Hepatic stellate cell (primary cell): ENCODE measurements around the gene SLC25A15.
A peak's percentile ranks its signal among the peaks of the same experiment; 100 is the strongest.
"Not testable (repeated sequence)": the region's sequence is repeated elsewhere in the genome, so short reads cannot be mapped to it uniquely, and the experiment has no call there.

ENCODE experiments used
- DNase-seq: peaks from one replicate; pipeline ENCODE4 v3.0.0; 2011; ENCODE audit warnings: low spot score

Gene SLC25A15

DNA sequence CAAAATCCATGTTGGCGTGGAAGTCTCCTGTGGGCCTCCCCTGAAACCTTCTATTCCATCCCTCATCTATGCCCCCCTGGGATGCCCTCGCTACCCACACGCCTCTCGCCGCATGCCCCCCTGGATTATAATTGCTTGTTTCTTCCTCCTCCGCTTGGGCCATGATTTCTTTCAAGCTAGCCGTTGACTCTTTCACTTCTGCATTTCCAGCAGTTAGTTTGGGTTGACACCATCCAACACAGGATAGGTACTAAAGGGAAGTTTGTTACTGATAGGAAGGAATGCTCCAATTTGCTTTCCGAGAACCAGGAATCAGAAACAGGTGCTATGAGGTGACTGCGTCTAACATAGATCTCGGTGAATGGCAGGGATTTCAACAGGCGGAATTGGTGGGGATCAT lies 7.7 kb upstream of the SLC25A15 start:
- no peak for DNase-seq

- DNase-seq: not testable (repeated sequence)
Measured at GRCh38 chr13:40782971-40783370, 6.4 kb upstream of the SLC25A15 start.

- no peak for DNase-seq
Measured at GRCh38 chr13:40784540-40784939, 4.9 kb upstream of the SLC25A15 start.

GRCh38 chr13:40786568-40786996 lies 2.8 kb upstream of the SLC25A15 start:
- peak; percentile 43 for DNase-seq

DNA sequence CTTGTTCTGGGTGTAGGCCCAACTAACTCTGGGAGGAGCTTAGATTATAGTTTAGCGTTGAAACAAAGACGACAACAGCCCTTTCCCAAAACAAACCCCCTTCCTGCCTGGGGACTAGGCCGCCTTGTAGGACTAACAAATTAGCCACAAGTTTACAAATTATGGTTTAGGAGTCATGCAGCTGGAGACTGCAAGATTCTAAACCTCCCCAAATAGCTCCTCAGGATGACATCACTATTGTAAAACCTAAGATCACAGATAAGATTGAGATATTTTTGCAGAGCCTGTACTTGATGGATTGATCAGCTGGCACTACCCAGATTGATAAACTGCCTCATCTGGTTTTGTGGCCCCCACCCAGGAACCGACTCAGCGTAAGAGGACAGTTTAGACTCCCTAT lies 2.3 kb upstream of the SLC25A15 start:
- DNase-seq: peak; percentile 47

DNA sequence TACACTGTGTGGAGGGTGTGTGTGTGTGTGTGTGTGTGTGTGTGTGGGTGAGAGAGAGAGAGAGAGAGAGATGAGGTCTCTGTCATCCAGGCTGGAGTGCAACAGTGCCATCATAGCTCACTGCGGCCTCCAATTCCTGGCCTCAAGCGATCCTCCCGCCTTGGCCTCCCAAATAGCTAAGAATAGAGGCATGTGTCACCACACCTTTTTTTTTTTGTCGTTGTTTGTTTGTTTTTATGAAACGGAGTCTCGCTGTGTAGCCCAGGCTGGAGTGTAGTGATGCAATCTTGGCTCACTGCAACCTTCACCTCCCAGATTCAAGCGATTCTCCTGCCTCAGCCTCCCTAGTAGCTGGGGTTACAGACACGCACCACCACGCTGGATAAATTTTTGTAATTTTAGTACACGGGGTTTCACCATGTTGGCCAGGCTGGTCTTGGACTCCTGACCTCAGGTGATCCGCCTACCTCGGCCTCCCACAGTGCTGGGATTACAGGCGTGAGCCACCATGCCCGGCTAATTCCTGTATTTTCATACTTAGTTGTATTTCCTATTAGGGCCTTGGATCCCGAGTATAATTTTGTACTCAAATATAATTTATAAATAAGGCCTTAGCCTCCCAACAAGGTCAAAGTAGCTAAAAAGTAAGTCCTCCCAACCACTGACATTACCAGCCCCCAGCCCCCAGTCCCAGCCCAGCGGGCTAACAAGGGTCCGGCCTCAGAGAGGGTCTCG lies 704 bp upstream of the SLC25A15 start:
- not testable (repeated sequence) for DNase-seq

GRCh38 chr13:40790154-40790616 lies 774 bp downstream of the SLC25A15 start:
- no peak for DNase-seq

DNA sequence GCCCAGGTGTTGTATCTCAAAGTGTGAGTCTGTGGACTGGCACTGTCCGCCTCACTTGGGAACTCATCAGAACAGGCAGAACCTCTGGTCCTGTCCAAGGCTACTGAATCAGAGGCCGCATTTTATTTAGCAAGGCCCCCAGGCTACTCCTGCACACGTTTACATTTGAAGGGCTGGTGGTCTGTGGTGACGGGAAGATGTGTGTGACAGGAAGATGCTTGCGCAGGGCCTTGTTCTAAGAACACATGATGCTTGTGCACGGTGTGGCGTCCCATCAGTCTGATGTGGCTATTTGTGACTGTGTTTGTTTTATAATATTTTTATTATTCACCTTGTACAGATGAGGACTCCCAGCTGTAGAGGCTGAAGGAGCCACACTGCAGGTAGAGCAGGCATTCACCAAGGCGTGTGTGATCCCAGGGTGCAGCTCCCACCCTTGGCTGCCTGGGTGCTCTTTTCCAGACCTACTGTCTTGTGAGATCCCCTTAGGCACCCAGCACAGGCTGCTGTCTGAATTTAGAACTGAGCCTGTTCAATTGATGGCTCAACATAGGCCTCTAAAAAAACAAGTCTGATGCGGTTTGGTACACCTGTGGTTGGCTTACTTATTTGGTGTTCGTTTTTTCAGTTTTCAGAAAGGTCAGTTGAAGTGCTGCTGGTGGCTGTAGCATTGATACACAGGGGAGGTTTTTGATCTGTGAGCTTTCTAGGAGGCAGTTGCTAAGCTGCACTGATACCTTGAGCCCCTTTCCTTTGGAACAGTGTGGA lies 3.1 kb downstream of the SLC25A15 start:
- no peak for DNase-seq

DNA sequence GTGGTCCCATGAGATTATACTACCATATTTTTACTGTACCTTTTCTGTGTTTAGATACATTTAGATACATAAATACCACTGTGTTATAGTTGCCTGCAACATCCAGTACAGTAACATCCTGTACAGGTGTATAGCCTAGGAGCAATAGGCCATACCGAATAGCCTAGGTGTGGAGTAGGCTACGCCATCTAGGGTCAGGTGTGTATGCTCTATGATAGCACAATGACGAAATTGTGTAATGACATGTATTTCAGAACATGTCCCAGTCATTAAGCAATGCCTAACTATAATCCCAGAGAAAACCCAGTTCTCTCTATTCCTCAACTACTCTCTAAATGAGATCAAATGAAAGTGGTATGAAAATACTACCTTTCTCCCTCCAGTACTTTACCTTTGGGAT lies 3.9 kb downstream of the SLC25A15 start:
- no peak for DNase-seq

DNA sequence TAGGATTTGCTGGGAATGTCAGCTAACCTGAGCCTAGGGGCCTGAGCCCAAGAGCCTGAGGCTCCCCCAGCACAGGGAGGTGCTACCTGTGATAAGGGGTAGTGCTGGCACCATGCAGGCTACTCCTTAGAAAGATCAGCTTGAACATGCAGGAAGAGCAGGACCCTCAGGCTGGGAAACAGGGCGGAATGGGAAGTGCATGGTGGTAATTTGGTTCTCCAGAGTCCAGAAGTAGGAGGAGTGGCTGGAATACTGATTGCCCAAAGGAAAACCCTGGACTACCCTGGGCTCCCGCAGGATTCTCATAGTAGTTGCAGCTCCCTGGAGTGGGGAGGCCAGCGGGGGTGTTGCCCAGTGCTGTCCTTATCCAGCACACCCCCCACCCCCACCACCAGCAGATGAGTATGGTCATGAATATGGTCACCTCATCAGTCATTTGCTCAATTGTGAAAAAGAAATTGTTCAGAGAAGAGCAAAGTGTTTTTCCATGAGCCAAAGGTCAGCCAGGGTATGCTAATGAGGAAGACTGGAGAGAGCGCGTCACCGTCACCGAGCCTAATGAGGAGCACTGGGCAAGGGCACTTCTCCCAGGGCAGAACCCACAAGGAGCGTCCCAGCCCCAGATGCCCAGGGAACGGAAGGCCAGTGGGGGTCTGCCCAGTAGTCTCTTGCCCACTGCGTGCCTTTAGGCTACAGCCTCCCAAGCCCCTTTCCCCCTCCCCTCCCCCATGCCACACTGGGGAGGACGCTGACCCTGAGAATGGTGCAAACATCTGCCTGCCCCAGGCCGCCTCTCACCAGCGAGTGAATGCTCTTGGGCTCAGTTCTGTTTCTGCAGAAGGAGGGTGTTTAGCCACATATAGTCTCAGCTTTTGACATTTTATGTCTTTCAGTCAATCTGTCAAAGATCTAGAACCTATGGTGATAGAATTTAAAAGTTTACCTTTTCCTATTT lies 5.3 kb downstream of the SLC25A15 start:
- no peak for DNase-seq

- no peak for DNase-seq
Measured at GRCh38 chr13:40796649-40797048, 7.2 kb downstream of the SLC25A15 start.

DNA sequence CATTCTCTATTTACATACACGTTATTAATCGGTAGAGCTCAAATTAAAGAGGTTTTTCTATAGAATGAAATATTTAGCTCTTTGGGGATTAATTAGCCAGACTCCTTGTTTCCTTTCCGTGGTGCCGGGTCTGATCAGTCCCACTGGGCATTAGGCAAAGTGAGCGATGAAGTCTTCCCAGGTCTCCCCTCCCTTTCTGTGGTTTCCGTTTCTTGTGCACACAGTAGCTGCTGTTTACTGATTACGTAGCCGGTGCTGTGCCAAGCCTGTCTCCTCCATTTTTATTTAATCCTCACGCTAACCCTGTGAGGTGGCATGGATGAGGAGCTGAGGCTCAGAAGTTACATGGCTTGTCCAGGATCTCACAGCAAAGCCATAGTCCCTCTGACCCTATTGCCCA lies 9.0 kb downstream of the SLC25A15 start:
- DNase-seq: no peak

- DNase-seq: no peak
Measured at GRCh38 chr13:40799508-40799907, 10.1 kb downstream of the SLC25A15 start.

DNA sequence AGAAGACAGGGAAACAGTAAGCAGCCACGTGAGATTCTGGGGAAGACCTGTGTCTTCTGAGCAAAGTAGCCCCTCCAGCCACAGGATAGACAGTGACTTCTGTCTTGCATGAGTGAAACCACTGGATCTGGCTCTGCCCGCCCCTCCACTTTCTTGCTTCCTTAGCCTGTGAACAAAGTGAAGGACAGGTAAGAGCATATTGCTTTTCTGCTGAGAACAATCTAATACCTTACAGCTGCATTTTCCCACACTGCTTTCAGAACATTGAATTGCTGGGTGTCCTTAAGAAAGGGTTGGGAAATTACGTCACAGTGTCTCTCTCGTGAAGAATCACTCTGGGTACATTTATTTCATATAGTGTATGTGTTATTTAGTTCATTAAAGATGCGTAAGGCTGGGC lies 11.1 kb downstream of the SLC25A15 start:
- DNase-seq: no peak

DNA sequence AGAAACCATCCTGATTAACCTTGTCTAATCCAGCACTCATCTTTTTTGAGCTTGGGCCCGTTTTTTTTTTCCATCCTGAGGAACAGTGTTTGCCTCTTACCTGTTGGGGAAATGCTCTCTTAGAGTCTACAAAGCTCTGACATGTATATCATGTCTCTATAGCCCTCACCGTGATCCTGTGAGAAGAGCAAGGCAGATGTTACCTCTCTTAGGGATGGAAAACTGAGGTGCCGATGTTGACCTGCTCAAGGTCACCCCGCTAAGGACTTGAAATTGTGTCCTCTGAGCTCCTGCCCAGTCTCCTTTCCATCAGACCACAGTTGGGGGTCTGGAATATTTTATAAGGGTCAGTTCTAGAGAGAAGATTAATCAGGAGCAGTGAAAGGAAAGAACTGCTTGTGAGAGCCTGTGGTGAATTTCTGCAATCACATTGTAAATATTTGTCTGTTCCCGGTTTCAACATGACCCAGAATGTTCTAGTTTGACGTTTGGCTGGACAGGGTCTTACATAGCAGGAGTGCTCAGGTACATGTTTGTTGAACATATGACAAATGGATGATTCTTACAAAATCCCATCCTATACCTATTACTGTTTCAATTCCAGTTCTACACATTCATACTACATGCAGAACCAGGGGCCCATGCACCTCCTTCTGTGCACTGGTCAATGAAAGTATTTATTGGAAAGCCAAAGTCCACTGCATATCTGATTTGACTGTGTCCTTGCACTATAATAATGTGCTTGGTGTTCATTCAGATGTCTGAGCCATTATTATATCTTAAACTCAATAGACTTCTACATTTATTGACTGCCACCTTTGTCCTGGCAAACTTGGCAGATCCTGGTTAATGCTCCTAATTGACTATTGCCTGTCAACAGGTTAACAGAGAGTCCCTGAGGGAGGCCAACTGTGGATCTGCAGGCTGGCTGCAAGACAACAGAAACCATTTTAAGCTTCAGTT lies 12.1 kb downstream of the SLC25A15 start:
- no peak for DNase-seq

DNA sequence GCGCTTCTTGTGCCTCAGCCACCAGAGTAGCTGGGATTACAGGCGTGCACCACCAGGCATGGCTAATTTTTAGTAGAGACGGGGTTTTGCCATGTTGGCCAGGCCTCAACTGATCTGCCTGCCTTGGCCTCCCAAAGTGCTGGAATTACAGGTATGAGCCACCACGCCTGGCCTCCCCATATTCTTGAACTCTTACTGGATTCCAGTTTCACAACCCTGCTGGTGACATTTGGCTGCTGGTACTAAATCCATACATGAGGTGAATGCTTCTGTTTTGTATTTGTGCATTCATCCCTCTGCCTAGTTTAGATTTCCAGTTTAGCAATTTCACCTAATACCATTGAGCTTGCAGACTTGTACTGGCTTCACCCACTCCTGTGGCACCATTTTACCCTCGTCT lies 13.9 kb downstream of the SLC25A15 start:
- no peak for DNase-seq

- DNase-seq: no peak
Measured at GRCh38 chr13:40806241-40806640, 16.8 kb downstream of the SLC25A15 start.

- DNase-seq: no peak
Measured at GRCh38 chr13:40809471-40809870, 20.1 kb downstream of the SLC25A15 start.

DNA sequence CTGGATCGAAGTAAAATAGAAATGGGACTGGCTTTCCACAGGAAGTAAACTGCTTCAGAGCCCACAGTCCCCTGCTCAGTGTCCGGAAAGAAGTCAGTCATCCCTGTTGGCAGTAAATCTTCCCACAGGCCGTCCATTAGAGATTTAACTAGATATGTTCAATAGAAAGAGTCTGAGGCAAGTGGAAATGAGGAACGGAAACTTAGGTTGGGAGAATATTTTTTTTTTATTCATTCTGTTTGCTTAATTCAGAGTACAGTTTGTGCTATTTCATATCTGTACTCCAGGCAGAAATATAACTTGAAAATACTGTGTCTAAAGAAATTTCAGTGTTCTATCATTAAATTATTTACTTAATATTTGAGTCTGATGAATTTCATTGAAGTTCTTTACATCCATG lies 22.7 kb downstream of the SLC25A15 start:
- DNase-seq: no peak

DNA sequence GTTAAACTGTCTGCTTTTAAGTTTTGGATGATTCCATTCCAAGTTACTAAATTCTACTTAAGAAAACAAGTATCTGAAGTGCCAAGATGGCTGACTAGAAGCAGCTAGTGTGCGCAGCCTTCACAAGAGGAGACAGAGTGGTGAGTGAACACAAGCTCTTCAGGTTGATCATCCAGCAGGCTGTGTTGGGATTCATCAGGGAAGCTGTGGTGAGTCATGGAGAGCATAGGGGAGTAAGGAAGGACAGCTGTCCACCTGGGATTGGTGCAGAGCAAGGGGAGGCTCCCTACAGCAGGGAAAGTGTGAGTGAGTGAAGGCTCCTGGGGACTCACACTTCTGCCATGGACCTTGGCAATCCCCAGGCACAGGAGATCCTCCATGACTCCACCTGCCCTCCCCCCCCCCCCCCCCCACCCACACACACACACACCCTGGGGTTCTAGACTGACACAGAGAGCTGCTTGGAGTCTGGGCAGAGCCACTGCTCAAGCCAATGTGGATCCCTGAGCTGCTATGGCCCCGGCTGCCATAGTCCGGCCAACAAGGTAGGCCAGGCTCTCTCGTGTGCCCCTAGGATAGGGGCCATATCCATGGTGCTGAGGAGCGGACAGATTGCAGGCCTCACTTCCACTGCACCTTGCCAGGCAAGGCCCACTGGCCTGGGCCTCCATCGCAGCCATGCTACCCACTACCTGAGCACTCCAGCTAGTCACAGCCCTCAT lies 23.5 kb downstream of the SLC25A15 start:
- peak; percentile 27 for DNase-seq
